HEK293 (cell line): ENCODE measurements around the gene STOML1.

ENCODE experiments used
- CTCF ChIA-PET: fragments of 350-600 bp; formaldehyde crosslinking; extraction: SDS; loops from one replicate; lab custom pipeline; 2021; ENCODE audit warnings: antibody characterized with exemption; lab: Yijun Ruan, JAX
- POLR2A ChIA-PET: fragments of 300-600 bp; formaldehyde crosslinking; extraction: SDS; loops from one replicate; lab custom pipeline; 2020; ENCODE audit warnings: antibody characterized with exemption, inconsistent platforms; lab: Yijun Ruan, JAX
- H3K27ac ChIP-seq: fragments of 200-500 bp; sonication (Bioruptor generic); 2 replicates; pipeline ENCODE4 v1.5.1; 2014; ENCODE audit warnings: low read depth, low read length, control low read depth, inconsistent platforms; ENCODE audit errors: extremely low read depth
- H3K36me3 ChIP-seq, 2 experiments: fragments of 200-500 bp in 1 of 2; sonication (Bioruptor generic) in 1 of 2; 1 replicate in 1 of 2; 2 replicates in 1 of 2; pipeline ENCODE4 v1.5.1; 2014 to 2017; ENCODE audit warnings: inconsistent platforms in 2 of 2, low read length in 2 of 2; ENCODE audit not compliant: control insufficient read depth in 2 of 2, insufficient read depth in 1 of 2
- H3K4me1 ChIP-seq: fragments of 200-500 bp; sonication (Bioruptor generic); 2 replicates; pipeline ENCODE4 v1.5.1; 2014; ENCODE audit warnings: mild to moderate bottlenecking, low read length, inconsistent platforms; ENCODE audit not compliant: control insufficient read depth, insufficient read depth
- H3K4me3 ChIP-seq: 2 replicates; pipeline ENCODE4 v1.5.1; 2011; ENCODE audit warnings: low read depth, mild to moderate bottlenecking, control low read depth, low read length, moderate library complexity
- H3K9me3 ChIP-seq: fragments of 200-500 bp; sonication (Bioruptor generic); 2 replicates; pipeline ENCODE4 v1.5.1; 2014; ENCODE audit warnings: low read depth, low read length, inconsistent platforms; ENCODE audit not compliant: control insufficient read depth, insufficient read depth
- BCL11B ChIP-seq: fragments of 450-650 bp; formaldehyde crosslinking; IDR thresholded peaks from 2 replicates; pipeline ENCODE4 v1.5.1; 2016; ENCODE audit warnings: low read depth, missing biosample characterization, missing genetic modification characterization
- EGR2 ChIP-seq: fragments of 450-650 bp; formaldehyde crosslinking; IDR thresholded peaks from 2 replicates; pipeline ENCODE4 v1.5.1; 2016; ENCODE audit warnings: low read depth, missing biosample characterization, missing genetic modification characterization
- GLI4 ChIP-seq: fragments of 450-650 bp; formaldehyde crosslinking; IDR thresholded peaks from 2 replicates; pipeline ENCODE4 v1.5.1; 2016; ENCODE audit warnings: missing biosample characterization, missing genetic modification characterization
- GLIS1 ChIP-seq: fragments of 450-650 bp; formaldehyde crosslinking; IDR thresholded peaks from 2 replicates; pipeline ENCODE4 v1.5.1; 2016; ENCODE audit warnings: missing biosample characterization, missing genetic modification characterization
- HOXD13 ChIP-seq: sonication (generic); formaldehyde crosslinking; IDR thresholded peaks from 2 replicates; pipeline ENCODE4 v1.8.0; 2022; ENCODE audit warnings: missing genetic modification reagents, borderline replicate concordance
- IKZF3 ChIP-seq: fragments of 450-650 bp; IDR thresholded peaks from 2 replicates; pipeline ENCODE4 v1.5.0; 2018; ENCODE audit warnings: missing biosample characterization, mild to moderate bottlenecking, missing genetic modification characterization, moderate library complexity
- KLF1 ChIP-seq: fragments of 450-650 bp; formaldehyde crosslinking; IDR thresholded peaks from 2 replicates; pipeline ENCODE4 v1.5.1; 2016; ENCODE audit warnings: missing biosample characterization, missing genetic modification characterization
- MZF1 ChIP-seq: fragments of 450-650 bp; formaldehyde crosslinking; IDR thresholded peaks from 2 replicates; pipeline ENCODE4 v1.5.1; 2017; ENCODE audit warnings: missing biosample characterization, missing genetic modification characterization, borderline replicate concordance
- ZBTB48 ChIP-seq: fragments of 450-650 bp; formaldehyde crosslinking; IDR thresholded peaks from 2 replicates; pipeline ENCODE4 v1.5.1; 2016; ENCODE audit warnings: missing biosample characterization, missing genetic modification characterization
- ZBTB8A ChIP-seq: fragments of 450-650 bp; formaldehyde crosslinking; IDR thresholded peaks from 2 replicates; pipeline ENCODE4 v1.5.1; 2016; ENCODE audit warnings: missing biosample characterization, missing genetic modification characterization
- ZFHX2 ChIP-seq: fragments of 450-650 bp; formaldehyde crosslinking; conservative IDR thresholded peaks from 2 replicates; pipeline ENCODE4 v1.5.1; 2016; ENCODE audit warnings: missing biosample characterization, missing genetic modification characterization
- ZIC2 ChIP-seq: fragments of 450-650 bp; formaldehyde crosslinking; IDR thresholded peaks from 2 replicates; pipeline ENCODE4 v1.5.1; 2016; ENCODE audit warnings: missing biosample characterization, missing genetic modification characterization
- ZNF138 ChIP-seq: fragments of 450-650 bp; formaldehyde crosslinking; IDR thresholded peaks from 2 replicates; pipeline ENCODE4 v1.5.1; 2016; ENCODE audit warnings: missing biosample characterization, missing genetic modification characterization, borderline replicate concordance
- ZNF155 ChIP-seq: fragments of 450-650 bp; formaldehyde crosslinking; IDR thresholded peaks from 2 replicates; pipeline ENCODE4 v1.5.1; 2016; ENCODE audit warnings: missing biosample characterization, missing genetic modification characterization
- ZNF184 ChIP-seq: fragments of 450-650 bp; IDR thresholded peaks from 2 replicates; pipeline ENCODE4 v1.5.1; 2018; ENCODE audit warnings: missing biosample characterization, mild to moderate bottlenecking, missing genetic modification characterization
- ZNF416 ChIP-seq: fragments of 450-650 bp; formaldehyde crosslinking; IDR thresholded peaks from 2 replicates; pipeline ENCODE4 v1.5.1; 2016; ENCODE audit warnings: missing biosample characterization, missing genetic modification characterization
- ZNF426 ChIP-seq: fragments of 450-650 bp; formaldehyde crosslinking; IDR thresholded peaks from 2 replicates; pipeline ENCODE4 v1.5.1; 2017; ENCODE audit warnings: missing biosample characterization, missing genetic modification characterization, mild to moderate bottlenecking, inconsistent platforms, moderate library complexity
- ZNF473 ChIP-seq: fragments of 450-650 bp; formaldehyde crosslinking; IDR thresholded peaks from 2 replicates; pipeline ENCODE4 v1.5.1; 2017; ENCODE audit warnings: missing biosample characterization, missing genetic modification characterization
- ZNF560 ChIP-seq: fragments of 450-650 bp; formaldehyde crosslinking; IDR thresholded peaks from 2 replicates; pipeline ENCODE4 v1.5.1; 2017; ENCODE audit warnings: missing biosample characterization, missing genetic modification characterization, borderline replicate concordance
- ZNF600 ChIP-seq: fragments of 450-650 bp; formaldehyde crosslinking; IDR thresholded peaks from 2 replicates; pipeline ENCODE4 v1.5.1; 2016; ENCODE audit warnings: missing biosample characterization, missing genetic modification characterization
- ZNF626 ChIP-seq: fragments of 450-650 bp; sonication (Bioruptor Pico); formaldehyde crosslinking; IDR thresholded peaks from 2 replicates; pipeline ENCODE4 v1.5.1; 2018; ENCODE audit warnings: missing biosample characterization, missing genetic modification characterization, inconsistent platforms
- ZNF660 ChIP-seq: fragments of 450-650 bp; IDR thresholded peaks from 2 replicates; pipeline ENCODE4 v1.5.1; 2018; ENCODE audit warnings: missing biosample characterization, mild to moderate bottlenecking, missing genetic modification characterization
- ZNF704 ChIP-seq: fragments of 450-650 bp; formaldehyde crosslinking; IDR thresholded peaks from 2 replicates; pipeline ENCODE4 v1.5.1; 2016; ENCODE audit warnings: missing biosample characterization, missing genetic modification characterization
- ZNF777 ChIP-seq: fragments of 450-650 bp; formaldehyde crosslinking; IDR thresholded peaks from 2 replicates; pipeline ENCODE4 v1.5.1; 2017; ENCODE audit warnings: missing biosample characterization, missing genetic modification characterization, borderline replicate concordance
- ZNF792 ChIP-seq: fragments of 450-650 bp; formaldehyde crosslinking; IDR thresholded peaks from 2 replicates; pipeline ENCODE4 v1.5.1; 2016; ENCODE audit warnings: missing biosample characterization, missing genetic modification characterization
- TF ChIP-seq, protein P1 (sequence below): fragments of 450-650 bp; formaldehyde crosslinking; IDR thresholded peaks from 2 replicates; pipeline ENCODE4 v1.5.1; 2016; ENCODE audit warnings: missing biosample characterization, missing genetic modification characterization

STOML1 gene

DNA sequence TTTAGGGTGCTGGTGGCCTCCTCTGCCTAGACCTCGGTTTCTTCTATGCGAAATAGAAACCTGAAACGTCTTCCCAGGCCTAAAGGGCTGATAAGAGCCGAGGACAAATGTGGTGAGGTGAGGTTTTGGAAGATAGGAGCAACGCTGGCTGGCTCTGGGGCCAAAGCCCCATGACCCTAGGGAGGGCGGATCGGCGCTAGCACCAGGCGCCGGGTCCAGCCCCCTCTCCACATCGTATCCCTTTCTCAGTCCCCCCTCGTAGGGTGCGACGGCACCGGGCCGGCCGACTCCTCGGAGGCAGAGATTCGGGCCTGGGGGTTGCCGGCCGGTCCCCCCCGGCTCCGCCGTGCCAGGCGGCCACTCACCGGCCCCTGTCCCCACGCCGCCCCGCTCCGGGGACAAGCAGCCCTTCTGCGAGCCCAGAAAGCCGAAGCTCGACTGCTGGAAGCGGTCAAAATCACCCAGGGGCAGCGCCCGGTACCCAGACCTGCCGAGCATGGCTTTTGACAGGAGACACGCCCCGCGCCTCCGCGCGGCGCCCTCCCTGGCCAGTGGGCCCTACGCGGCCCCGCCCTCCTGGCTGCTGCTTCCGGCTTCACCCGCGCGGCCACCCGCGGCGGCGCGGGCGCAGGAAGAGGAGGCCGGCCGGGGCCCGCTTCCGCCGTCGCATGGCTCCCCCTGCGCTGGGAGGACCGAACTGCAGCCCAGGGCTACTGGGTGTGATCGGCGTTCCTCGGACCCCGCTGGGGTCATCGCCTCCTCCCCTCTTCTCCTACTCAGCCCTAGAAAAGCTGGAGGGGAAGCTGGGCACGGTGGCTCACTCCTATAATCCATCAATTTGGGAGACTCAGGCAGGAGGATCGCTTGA, at the start of gene STOML1 (continued):
- TF ChIP-seq ZNF184 (tag by site-specific recombination) (peak; percentile 92), ZBTB48 (tag by site-specific recombination) (no peak)

DNA sequence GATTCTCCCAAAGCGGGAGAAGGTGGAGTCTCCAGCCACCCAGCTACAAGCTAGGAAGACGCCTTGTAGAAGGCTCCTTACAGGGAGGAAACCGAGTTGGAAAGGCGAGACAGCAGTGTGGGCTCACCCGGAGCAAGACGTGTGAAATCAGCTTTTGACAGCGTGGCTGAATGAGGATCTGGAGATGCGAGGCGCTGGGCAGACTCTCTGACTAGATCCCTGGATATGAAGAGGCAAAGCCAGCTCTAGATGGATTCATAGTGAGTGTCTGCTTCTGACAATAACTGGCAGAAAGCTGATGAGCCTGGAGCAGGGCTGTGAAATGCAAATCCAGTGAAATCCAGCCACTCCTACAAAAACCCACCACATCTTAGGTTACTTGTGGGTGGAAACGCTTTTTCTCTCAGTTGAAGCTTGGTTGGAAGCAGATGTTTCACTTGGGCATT, 49.2 kb upstream of the STOML1 start:
- POLR2A ChIA-PET: interaction anchor here (0.6 kb wide), 1 partner anchor 59 kb away, joined by 3 read pairs; no protein-coding TSS in a partner anchor
- no peaks in the 10 kb centered on the region for H3K9me3 ChIP-seq
- peaks cover 0 to 1% of the 10 kb centered on the region in 2 experiments; a peak in 1 of 3 replicates for H3K36me3 ChIP-seq
- TF ChIP-seq KLF1: no peak
- TF ChIP-seq ZFHX2 (tag by site-specific recombination): peak; percentile 55; the same call in 1 of the 2 replicates
- TF ChIP-seq EGR2 (tag by site-specific recombination): 0 out of 2 replicates have a peak, but pooled peaks have one; percentile 37
- no peak for TF ChIP-seq BCL11B
- H3K4me3 ChIP-seq: no peak overlapping the region
- CTCF ChIA-PET: interaction anchor here (0.6 to 11.5 kb wide), 7 partner anchors 10 to 581 kb away, joined by 3 to 248 read pairs (median 7); no protein-coding TSS in a partner anchor
- no peaks in the 10 kb centered on the region; the same call in 1 of the 2 replicates for H3K4me1 ChIP-seq
- no peak overlapping the region for H3K27ac ChIP-seq

DNA sequence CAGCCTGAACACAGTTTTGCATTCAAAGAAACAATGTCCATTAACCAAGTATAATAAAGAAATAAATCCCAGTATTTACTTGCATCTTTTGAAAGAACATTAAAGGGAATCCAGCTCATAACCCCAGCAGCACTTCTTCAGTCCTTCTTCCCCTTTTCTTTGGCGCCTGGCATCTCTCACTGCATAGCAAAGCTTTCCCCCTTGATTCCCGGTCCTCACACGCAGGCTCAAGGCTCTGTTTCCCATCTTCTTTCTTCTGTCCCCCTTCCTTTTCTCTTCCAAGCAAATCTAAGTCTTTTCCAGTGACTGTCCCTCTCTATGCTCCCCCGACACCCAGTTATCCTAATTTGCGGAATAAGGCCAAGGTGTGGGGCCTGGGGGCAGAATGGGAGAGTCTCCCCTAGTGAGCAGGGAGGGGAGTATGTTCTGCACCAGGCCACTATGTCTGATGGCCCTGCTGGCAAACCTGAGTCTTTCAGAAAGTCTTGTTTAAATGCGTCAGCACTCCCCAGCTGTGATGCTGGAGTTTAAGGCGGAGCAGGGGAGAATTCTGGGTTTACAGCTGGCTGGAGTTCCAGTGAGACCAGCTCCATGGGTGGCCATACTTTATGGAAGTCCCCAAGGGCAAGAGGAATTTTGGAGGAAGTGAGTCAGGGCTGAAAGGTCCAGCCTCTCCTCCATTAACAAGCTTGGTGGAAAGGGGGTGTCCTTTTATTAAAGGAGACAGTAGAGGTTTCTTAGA, 48.2 kb upstream of the STOML1 start:
- no peaks in the 10 kb centered on the region for H3K9me3 ChIP-seq
- H3K4me3 ChIP-seq: no peak overlapping the region
- CTCF ChIA-PET: interaction anchor here (0.6 to 11.5 kb wide), 11 partner anchors 11 to 509 kb away, joined by 3 to 248 read pairs (median 3); no protein-coding TSS in a partner anchor
- no peaks in the 10 kb centered on the region; the same call in 1 of the 2 replicates for H3K4me1 ChIP-seq
- H3K27ac ChIP-seq: no peak overlapping the region
- H3K36me3 ChIP-seq: peaks cover 0 to 11% of the 10 kb centered on the region in 2 experiments; a peak in 1 of 3 replicates
- TF ChIP-seq ZNF660 (peak; percentile 72; the same call in 1 of the 2 replicates), HOXD13 (CRISPR knock-in tag) (no peak), ZNF777 (no peak), ZIC2 (peak; percentile 80), ZNF626 (tag by site-specific recombination) (no peak), GLIS1 (peak; percentile 69), ZNF600 (tag by site-specific recombination) (peak; percentile 24; the same call in 1 of the 2 replicates)
- TF ChIP-seq, all 188 proteins: peak for 4
- POLR2A ChIA-PET: no interaction called here

DNA sequence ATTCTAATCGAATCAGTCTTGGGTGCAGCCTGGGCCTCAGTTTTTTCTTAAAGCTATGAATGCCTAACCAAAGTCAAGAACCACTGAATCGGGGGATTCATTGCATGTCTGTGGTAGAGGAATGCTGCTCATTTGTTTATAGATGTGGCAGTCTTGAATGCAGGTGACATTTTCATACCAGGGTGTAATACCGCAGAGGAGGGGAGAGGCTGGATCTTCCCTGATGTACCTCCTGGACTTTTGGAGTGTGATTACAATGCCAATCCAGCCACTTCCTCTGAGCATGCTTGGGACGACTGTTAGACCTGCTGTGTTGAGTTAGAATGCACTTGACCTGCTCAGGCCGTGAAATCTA, 47.5 kb upstream of the STOML1 start:
- CTCF ChIA-PET: interaction anchor here (0.6 to 11.5 kb wide), 9 partner anchors 11 to 399 kb away, joined by 3 to 248 read pairs (median 3); no protein-coding TSS in a partner anchor
- Histone ChIP-seq H3K4me3 (no peak overlapping the region), H3K27ac (no peak overlapping the region)
- no peak for TF ChIP-seq ZBTB48 (tag by site-specific recombination)
- TF ChIP-seq ZNF426 (tag by site-specific recombination): no peak
- no peak for TF ChIP-seq ZNF138 (tag by site-specific recombination)
- TF ChIP-seq ZBTB8A (tag by site-specific recombination): no peak
- no peak for TF ChIP-seq ZNF792
- TF ChIP-seq ZNF560: no peak
- no peak for TF ChIP-seq GLI4 (tag by site-specific recombination)
- no peak for TF ChIP-seq ZNF473 (tag by site-specific recombination)
- TF ChIP-seq ZNF155: no peak
- TF ChIP-seq ZNF416: no peak
- TF ChIP-seq, protein P1, sequence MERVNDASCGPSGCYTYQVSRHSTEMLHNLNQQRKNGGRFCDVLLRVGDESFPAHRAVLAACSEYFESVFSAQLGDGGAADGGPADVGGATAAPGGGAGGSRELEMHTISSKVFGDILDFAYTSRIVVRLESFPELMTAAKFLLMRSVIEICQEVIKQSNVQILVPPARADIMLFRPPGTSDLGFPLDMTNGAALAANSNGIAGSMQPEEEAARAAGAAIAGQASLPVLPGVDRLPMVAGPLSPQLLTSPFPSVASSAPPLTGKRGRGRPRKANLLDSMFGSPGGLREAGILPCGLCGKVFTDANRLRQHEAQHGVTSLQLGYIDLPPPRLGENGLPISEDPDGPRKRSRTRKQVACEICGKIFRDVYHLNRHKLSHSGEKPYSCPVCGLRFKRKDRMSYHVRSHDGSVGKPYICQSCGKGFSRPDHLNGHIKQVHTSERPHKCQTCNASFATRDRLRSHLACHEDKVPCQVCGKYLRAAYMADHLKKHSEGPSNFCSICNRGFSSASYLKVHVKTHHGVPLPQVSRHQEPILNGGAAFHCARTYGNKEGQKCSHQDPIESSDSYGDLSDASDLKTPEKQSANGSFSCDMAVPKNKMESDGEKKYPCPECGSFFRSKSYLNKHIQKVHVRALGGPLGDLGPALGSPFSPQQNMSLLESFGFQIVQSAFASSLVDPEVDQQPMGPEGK (tag by site-specific recombination): no peak
- no peak for TF ChIP-seq MZF1 (tag by site-specific recombination)
- TF ChIP-seq IKZF3 (tag by site-specific recombination): no peak
- TF ChIP-seq ZNF704 (tag by site-specific recombination): no peak

More for the DNA sequence above, 47.5 kb upstream of the STOML1 start:
- POLR2A ChIA-PET: interaction anchor here (1.1 kb wide), 1 partner anchor 45 kb away, joined by 3 read pairs; the partner anchor contains the start of gene PML
- no peaks in the 10 kb centered on the region; the same call in 1 of the 2 replicates for H3K4me1 ChIP-seq
- no peaks in the 10 kb centered on the region for H3K9me3 ChIP-seq
- peaks cover 0 to 16% of the 10 kb centered on the region in 2 experiments; a peak in 1 of 3 replicates for H3K36me3 ChIP-seq
